Medulla oblongata (tissue), 1 donor: ENCODE measurements around the gene SGMS2.

Source experiments
- DNase-seq: peaks from one replicate; pipeline ENCODE4 v3.0.0-alpha.2; 2015; ENCODE audit errors: extremely low spot score

The SGMS2 gene

DNA sequence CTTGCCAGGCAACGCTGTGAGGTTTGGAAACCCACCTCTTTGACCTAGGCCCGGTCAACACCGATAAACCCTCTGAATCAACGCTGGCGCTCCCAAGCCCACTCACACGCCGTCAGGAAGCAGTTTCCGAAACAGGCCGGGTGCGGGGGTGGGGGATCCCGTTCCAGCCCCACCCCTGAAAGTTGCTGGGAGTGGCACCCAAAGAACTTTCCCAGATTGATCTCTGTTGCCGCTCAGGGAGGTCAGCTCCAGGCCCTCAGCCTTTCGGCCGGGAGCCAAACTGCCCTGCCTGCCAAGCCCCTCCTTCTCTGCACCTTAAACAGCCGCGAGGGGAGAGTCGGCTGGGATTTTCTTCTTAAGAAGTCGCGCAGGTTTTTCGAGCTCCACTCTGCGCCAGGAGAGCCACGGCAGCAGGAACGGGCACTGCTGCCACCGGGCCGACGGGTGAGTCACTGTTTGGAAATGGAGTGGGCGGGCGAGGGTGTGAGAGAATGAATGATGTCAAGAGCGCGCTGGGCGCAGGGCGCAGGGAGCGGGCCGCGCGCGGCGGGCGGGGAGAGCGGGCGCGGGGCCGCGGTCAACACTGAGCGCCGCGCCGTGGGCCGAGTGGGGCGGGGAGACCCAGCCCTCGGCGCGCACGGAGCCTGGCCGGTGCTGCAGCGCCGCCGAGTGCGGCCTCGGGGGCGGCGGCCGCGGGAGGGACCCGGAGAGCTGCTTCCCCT is at the start of gene SGMS2:
TSS of gene SGMS2 (plus strand) at position 583 of the 722 bp plus-strand sequence. CDS start 70,622 bp downstream, outside the sequence.
- DNase-seq = peak; percentile 66

DNA sequence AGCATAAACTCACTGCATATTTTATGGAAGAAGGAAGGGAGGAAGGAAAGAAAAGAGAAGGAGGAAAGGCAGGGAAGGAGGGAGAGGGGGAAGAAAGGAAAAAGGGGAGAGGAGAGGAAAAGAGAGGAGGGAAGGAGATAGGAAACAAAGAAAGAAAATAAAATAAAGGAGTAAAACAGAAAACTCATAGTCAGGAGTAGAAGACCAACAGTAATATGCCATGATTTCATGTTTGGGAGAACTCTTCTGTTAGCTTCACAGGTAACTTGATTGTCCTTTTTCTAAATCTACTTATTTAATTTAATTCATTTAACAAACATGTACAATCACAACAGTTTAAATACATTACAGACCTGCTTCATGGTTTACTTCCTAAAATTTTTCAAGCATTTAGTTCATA is 46.8 kb upstream of the SGMS2 start:
- no peak for DNase-seq

- no peak for DNase-seq
Observed at GRCh38 chr4:107778784-107779530, 45.8 kb upstream of the SGMS2 start.

- DNase-seq = no peak
Observed at GRCh38 chr4:107780665-107781064, 44.1 kb upstream of the SGMS2 start.

- no peak for DNase-seq
Observed at GRCh38 chr4:107791902-107792301, 32.8 kb upstream of the SGMS2 start.

GRCh38 chr4:107792711-107793110 is 32.0 kb upstream of the SGMS2 start:
- no peak for DNase-seq

DNA sequence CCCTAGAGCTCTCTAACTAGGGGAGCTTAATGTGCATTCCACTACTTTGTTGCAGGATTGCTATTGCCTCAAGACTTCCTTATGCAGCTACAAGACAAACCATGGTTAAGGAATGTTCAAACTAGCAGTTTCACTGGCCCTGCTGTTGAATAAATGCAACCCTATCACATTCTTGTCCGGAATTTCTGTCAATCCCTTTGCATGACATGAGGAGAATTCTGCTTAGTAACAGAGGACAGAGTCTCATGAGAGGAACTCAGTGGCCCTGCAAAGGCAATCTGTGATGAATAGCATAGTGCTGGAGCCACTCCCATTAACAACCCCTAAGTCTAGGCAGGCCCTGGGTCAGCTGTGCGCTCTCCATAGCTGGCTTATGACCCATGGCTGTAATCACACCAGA is 30.7 kb upstream of the SGMS2 start:
- DNase-seq = no peak

- DNase-seq = peak; percentile 51
Observed at GRCh38 chr4:107799669-107800450, 24.9 kb upstream of the SGMS2 start.

DNA sequence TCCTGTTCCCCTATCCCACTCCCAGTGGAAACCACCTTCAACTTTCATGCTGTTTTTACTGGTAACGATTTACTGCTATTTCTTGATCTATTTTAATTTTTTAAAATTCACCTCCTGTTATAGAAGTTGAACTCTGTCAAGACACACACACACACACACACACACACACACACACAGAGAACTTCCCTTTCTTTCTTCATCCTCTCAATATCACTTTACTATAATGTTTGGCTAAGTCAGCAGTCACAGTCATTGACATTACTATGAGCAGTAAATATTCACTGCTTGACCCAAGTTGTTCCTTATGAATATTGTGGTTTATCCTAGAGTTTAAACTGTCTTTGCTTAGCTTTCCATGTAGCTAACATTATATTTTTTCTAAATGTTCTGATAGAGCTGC is 24.0 kb upstream of the SGMS2 start:
- no peak for DNase-seq

GRCh38 chr4:107801766-107802211 is 22.9 kb upstream of the SGMS2 start:
- no peak for DNase-seq

DNA sequence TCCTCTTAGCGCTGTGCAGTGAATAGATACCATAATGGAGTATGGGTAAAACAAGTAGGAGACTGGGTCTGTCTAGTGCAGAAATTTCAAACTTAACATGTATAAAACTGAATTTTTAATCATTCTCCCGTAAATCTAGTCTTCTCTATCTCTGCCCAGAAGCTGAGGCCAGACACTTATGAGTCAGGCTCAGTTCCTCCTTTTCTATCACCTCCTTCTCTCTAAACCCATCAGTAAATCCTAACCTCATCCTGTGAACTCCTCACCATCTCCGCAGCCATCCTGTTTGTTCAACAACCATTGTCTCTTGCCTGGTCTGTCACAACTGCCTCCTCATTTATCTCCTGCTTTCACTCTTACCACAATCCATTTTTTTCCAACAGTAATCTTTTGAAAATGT is 19.8 kb upstream of the SGMS2 start:
- no peak for DNase-seq

GRCh38 chr4:107806196-107806595 is 18.5 kb upstream of the SGMS2 start:
- DNase-seq = no peak

GRCh38 chr4:107808572-107808971 is 16.2 kb upstream of the SGMS2 start:
- no peak for DNase-seq

GRCh38 chr4:107809210-107809609 is 15.5 kb upstream of the SGMS2 start:
- DNase-seq = no peak

DNA sequence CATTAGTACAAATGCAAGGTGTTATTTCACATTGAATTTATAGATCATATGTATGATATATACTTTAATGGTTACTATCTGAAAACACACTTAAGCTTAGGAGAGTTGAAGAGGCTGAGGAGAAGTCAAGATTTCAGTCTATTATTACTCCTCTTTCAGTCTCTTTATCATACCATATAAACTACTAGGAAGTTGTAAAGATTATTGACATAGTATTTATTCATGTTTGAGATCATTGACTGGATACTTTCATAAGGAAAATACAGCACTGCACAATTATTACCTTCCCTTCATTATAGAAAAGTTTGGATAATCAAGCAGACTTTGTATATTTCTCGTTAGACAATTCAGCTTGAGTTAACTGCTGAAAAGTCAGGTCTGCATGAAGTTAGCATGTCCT is 10.0 kb upstream of the SGMS2 start:
- no peak for DNase-seq

DNA sequence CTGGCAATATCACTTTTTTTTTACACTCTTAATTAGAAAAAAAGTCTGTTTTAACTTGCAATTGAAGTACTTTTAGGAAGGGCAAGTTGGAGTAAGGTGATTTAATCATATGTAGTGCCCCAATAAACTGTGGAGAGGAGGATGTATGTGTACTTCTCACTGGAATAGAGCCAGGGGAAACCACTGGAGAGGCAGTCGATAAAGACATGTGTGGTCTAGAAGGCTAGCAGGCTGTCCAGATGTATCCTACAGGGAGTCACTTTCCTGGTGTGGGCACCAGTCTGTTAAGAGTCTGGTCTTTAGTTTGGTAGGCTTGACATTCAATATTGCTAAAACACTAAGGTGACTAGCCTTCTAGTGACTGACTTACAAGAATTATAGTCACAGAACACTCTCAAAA is 9.6 kb upstream of the SGMS2 start:
- no peak for DNase-seq

- DNase-seq = no peak
Observed at GRCh38 chr4:107818301-107818910, 6.3 kb upstream of the SGMS2 start.

GRCh38 chr4:107823870-107824349 is 822 bp upstream of the SGMS2 start:
- no peak for DNase-seq

DNA sequence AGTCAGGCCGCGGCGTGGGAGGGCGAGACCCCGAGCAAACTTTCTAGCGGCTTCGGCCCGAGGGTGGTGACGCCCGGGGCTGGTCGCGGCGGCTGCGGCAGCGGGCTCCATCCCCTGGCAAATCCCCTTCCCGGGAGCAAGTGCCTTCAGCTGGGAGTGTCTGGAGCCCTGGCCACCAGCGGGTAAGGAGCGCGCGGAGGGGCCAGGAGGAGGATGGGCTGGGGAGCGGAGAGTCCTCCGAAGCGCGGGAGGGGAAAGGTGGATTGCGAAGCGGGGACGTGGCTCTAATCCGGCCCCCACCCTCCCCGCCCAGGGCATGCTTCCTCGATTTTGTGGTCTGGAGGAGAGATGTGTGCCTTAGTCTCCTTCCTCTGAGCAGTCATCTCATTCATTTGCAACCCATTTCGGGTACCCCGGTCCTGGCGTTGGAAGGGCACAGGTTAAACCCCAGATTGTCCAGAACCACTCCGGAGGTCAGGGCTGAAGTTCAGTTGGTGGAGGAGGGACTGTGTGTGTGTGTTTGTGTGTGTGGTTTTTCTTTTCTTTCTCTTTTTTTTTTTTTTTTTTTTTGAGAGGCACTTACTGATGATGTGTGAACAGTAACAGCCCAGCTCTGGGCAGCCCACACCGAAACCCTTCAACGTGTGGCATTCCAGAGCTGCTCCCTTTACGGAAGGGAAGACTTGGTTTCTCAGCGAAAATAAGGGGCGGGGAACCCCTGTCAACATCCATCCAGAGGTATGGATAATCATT is 516 bp downstream of the SGMS2 start:
- peak; percentile 18 for DNase-seq

DNA sequence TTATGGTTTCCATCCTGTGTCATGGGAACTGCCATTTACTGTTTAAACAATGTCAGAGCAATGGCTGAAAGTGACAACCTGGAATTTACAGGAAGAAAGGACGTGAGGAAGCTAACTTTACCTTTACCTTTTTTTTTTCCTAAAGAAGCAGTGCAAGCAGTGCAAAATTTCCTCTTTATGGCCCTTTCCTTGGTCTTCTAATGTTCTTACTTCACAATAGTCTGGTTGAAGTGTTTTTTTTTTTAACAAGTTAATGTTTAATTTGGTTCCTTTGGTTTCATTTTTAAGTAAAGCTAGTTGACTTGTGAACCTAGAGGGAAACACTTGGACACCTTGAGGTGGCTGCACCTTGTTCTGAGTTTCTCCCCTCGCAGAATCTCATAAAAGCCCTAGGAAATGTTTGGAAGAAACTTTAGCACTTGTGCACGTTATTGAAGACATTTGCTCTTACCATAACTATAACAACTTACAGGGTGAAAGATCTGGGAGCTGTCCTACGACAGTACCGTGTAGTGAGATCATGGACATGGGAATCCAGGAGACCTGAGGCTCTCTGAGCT is 1.8 kb downstream of the SGMS2 start:
- no peak for DNase-seq
